Measurements from ENCODE around the gene PRKACB. TPM values are rescaled to one million over a fixed set of nuclear protein-coding genes. Genes with fewer than 3 reads are reported as not detected.

Gene PRKACB
- total and polyA plus RNA-seq, 11 donors = 8.7 to 52.3 (median 39.0) TPM

- Histone ChIP-seq H3K27ac (no peak overlapping the region), H3K27me3 (no peaks in the 10 kb centered on the region), H3K9me3 (no peaks in the 10 kb centered on the region), H3K4me3 (no peak overlapping the region), H3K4me1 (no peaks in the 10 kb centered on the region), H3K36me3 (no peaks in the 10 kb centered on the region)
- 88 to 94% (median 93%) methylated on average over 3 of the region's 3 CpGs for WGBS, 4 donors
- ATAC-seq = no peak
- no peak for DNase-seq
- intact Hi-C loops (cut with DNase I) = no loop called here
- TF ChIP-seq CTCF (IDR thresholded peaks at IDR 0.05) = no peak
- no peak for TF ChIP-seq POLR2A (IDR thresholded peaks at IDR 0.05)
Measured at GRCh38 chr1:84265867-84266266, 121.8 kb downstream of the PRKACB start.

- intact Hi-C loops (cut with DNase I) = no loop called here
Measured at GRCh38 chr1:84266748-84267147, 122.7 kb downstream of the PRKACB start.

GRCh38 chr1:84267476-84267875 is 123.4 kb downstream of the PRKACB start:
- intact Hi-C loops (cut with DNase I) = no loop called here
- ATAC-seq (no peak), DNase-seq (no peak)
- no peak overlapping the region for H3K27ac ChIP-seq
- H3K9me3 ChIP-seq = no peaks in the 10 kb centered on the region
- H3K36me3 ChIP-seq = no peaks in the 10 kb centered on the region
- H3K27me3 ChIP-seq = no peaks in the 10 kb centered on the region
- no peak overlapping the region for H3K4me3 ChIP-seq
- peaks cover 0 to 10% (median 0%) of the 10 kb centered on the region in 12 donors for H3K4me1 ChIP-seq
- TF ChIP-seq CTCF (IDR thresholded peaks at IDR 0.05) (no peak), POLR2A (IDR thresholded peaks at IDR 0.05) (no peak)

More at GRCh38 chr1:84266748-84267147, 122.7 kb downstream of the PRKACB start:
- no peak for TF ChIP-seq POLR2A (IDR thresholded peaks at IDR 0.05)
- TF ChIP-seq CTCF (IDR thresholded peaks at IDR 0.05) = no peak
- ATAC-seq (no peak), DNase-seq (no peak)
- Histone ChIP-seq H3K27ac (no peak overlapping the region), H3K9me3 (no peaks in the 10 kb centered on the region), H3K4me3 (no peak overlapping the region), H3K36me3 (no peaks in the 10 kb centered on the region), H3K4me1 (peaks cover 0 to 7% (median 0%) of the 10 kb centered on the region in 12 donors), H3K27me3 (no peaks in the 10 kb centered on the region)
- 0 to 2% (median 0%) methylated on average over 1 of the region's 1 CpG for WGBS, 4 donors

DNA sequence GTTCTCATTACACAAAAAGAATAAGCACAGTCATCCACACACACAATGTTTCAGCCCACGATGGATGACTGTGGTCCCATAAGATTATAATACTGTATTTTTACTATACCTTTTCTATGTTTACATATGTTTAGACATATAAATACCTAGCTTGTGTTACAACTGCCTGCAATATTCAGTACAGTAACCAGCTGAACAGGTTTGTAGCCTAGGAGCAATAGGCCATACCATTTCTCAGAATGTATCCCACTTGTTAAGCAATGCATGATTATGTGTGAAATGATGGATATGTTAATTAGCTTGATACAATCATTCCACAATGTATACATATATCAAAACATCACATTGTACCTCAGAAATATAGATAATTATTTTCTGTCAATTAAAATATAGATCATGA is 124.3 kb downstream of the PRKACB start:
- Histone ChIP-seq H3K9me3 (no peaks in the 10 kb centered on the region), H3K4me1 (peaks cover 0 to 10% (median 0%) of the 10 kb centered on the region in 12 donors), H3K27ac (no peak overlapping the region), H3K27me3 (no peaks in the 10 kb centered on the region), H3K4me3 (no peak overlapping the region), H3K36me3 (no peaks in the 10 kb centered on the region)
- TF ChIP-seq POLR2A (IDR thresholded peaks at IDR 0.05) (no peak), CTCF (IDR thresholded peaks at IDR 0.05) (no peak)
- 88 to 100% (median 98%) methylated on average over 1 of the region's 1 CpG for WGBS, 4 donors
- DNase-seq (no peak), ATAC-seq (no peak)
- intact Hi-C loops (cut with DNase I) = no loop called here
